Osteoblast (primary cell): ENCODE results near the gene KCNK13. TPM values are rescaled to one million over a fixed set of nuclear protein-coding genes. Genes with fewer than 3 reads are reported as not detected.
"Not testable (repeated sequence)": the region's sequence is repeated elsewhere in the genome, so short reads cannot be mapped to it uniquely, and the experiment has no call there.

Experiments used
- DNase-seq: peaks from one replicate; pipeline ENCODE4 v3.0.0; 2011; ENCODE audit warnings: low spot score, mixed read lengths; ENCODE audit not compliant: insufficient read length; ENCODE audit errors: missing footprints
- H2AFZ ChIP-seq: 2 replicates; pipeline ENCODE4 v1.6.0; 2011; ENCODE audit warnings: mild to moderate bottlenecking, low read length
- H3K27ac ChIP-seq: 2 replicates; pipeline ENCODE4 v1.5.1; 2011; ENCODE audit warnings: mild to moderate bottlenecking, low read depth, low read length, moderate library complexity
- H3K27me3 ChIP-seq: 2 replicates; pipeline ENCODE4 v1.6.0; 2012; ENCODE audit warnings: mild to moderate bottlenecking, control low read depth, inconsistent platforms, low read length, moderate library complexity; ENCODE audit not compliant: insufficient read depth
- H3K36me3 ChIP-seq: 2 replicates; pipeline ENCODE4 v1.5.1; 2011; ENCODE audit warnings: mild to moderate bottlenecking, low read length, control low read depth, moderate library complexity; ENCODE audit not compliant: insufficient read depth
- H3K4me1 ChIP-seq: 2 replicates; pipeline ENCODE4 v1.5.1; 2011; ENCODE audit warnings: mild to moderate bottlenecking, low read length, control low read depth, moderate library complexity; ENCODE audit not compliant: insufficient read depth
- H3K4me2 ChIP-seq: 2 replicates; pipeline ENCODE4 v1.6.0; 2011; ENCODE audit warnings: mild to moderate bottlenecking, low read length; ENCODE audit not compliant: insufficient read depth
- H3K4me3 ChIP-seq: fragments of 200-600 bp; sonication (generic); 3 replicates; pipeline ENCODE4 v1.5.1; 2012; ENCODE audit warnings: mild to moderate bottlenecking, low read length, inconsistent platforms; ENCODE audit not compliant: insufficient read depth
- H3K79me2 ChIP-seq: 2 replicates; pipeline ENCODE4 v1.6.0; 2012; ENCODE audit warnings: mild to moderate bottlenecking, low read length, control low read depth, inconsistent platforms; ENCODE audit not compliant: insufficient read depth
- H3K9me3 ChIP-seq: 2 replicates; pipeline ENCODE4 v1.5.1; 2011; ENCODE audit warnings: low read depth, low read length, control low read depth
- H4K20me1 ChIP-seq: 2 replicates; pipeline ENCODE4 v1.6.0; 2012; ENCODE audit warnings: mild to moderate bottlenecking, low read length, control low read depth; ENCODE audit not compliant: insufficient read depth
- CTCF ChIP-seq: IDR thresholded peaks from 2 replicates; pipeline ENCODE4 v1.5.1; 2011; ENCODE audit warnings: mild to moderate bottlenecking, low read depth, low read length, moderate library complexity; ENCODE audit errors: extremely low read depth
- total RNA-seq: library from RNA; depleted of rRNA; stranded (reverse); fragments of >200 nt; gene quantifications from 2 replicates; pipeline ENCODE4 v1.2.3, GENCODE V29; 2012

KCNK13 gene
- total RNA-seq, 1 donor: not detected

- no peak for TF ChIP-seq CTCF
- H3K4me1 ChIP-seq: no peaks in the 10 kb centered on the region
Measured at GRCh38 chr14:90201344-90201743, 139.6 kb downstream of the KCNK13 start.

GRCh38 chr14:90204516-90204915 lies 142.7 kb downstream of the KCNK13 start:
- Histone ChIP-seq H3K4me1 (no peaks in the 10 kb centered on the region), H2AFZ (no peak overlapping the region), H3K4me2 (no peak overlapping the region), H3K4me3 (no peak overlapping the region), H3K36me3 (no peaks in the 10 kb centered on the region), H3K79me2 (no peaks in the 10 kb centered on the region), H3K27ac (no peak overlapping the region), H3K27me3 (no peaks in the 10 kb centered on the region), H3K9me3 (no peaks in the 10 kb centered on the region), H4K20me1 (no peaks in the 10 kb centered on the region)
- DNase-seq: no peak
- no peak for TF ChIP-seq CTCF

More at GRCh38 chr14:90201344-90201743, 139.6 kb downstream of the KCNK13 start:
- no peak for DNase-seq
- Histone ChIP-seq H3K27me3 (peaks cover 12% of the 10 kb centered on the region), H3K9me3 (no peaks in the 10 kb centered on the region), H4K20me1 (no peaks in the 10 kb centered on the region), H3K27ac (no peak overlapping the region), H3K4me3 (no peak overlapping the region), H3K36me3 (no peaks in the 10 kb centered on the region), H3K79me2 (no peaks in the 10 kb centered on the region), H3K4me2 (no peak overlapping the region), H2AFZ (no peak overlapping the region)

GRCh38 chr14:90213099-90213748 lies 151.4 kb downstream of the KCNK13 start:
- no peak for TF ChIP-seq CTCF
- Histone ChIP-seq H3K36me3 (no peaks in the 10 kb centered on the region), H3K4me2 (no peak overlapping the region), H3K9me3 (no peaks in the 10 kb centered on the region), H3K4me1 (no peaks in the 10 kb centered on the region), H3K79me2 (no peaks in the 10 kb centered on the region), H3K4me3 (no peak overlapping the region), H2AFZ (no peak overlapping the region), H4K20me1 (no peaks in the 10 kb centered on the region), H3K27me3 (peaks cover 3% of the 10 kb centered on the region), H3K27ac (no peak overlapping the region)
- no peak for DNase-seq

- no peak overlapping the region for H3K27ac ChIP-seq
- no peak overlapping the region for H3K4me3 ChIP-seq
- no peak overlapping the region for H2AFZ ChIP-seq
- H3K4me1 ChIP-seq: no peaks in the 10 kb centered on the region
- H3K36me3 ChIP-seq: no peaks in the 10 kb centered on the region
- H3K27me3 ChIP-seq: no peaks in the 10 kb centered on the region
- no peaks in the 10 kb centered on the region for H4K20me1 ChIP-seq
- DNase-seq: no peak
- H3K9me3 ChIP-seq: no peaks in the 10 kb centered on the region
- TF ChIP-seq CTCF: no peak
- H3K4me2 ChIP-seq: no peak overlapping the region
- no peaks in the 10 kb centered on the region for H3K79me2 ChIP-seq
Measured at GRCh38 chr14:90228478-90228877, 166.7 kb downstream of the KCNK13 start.

- H3K79me2 ChIP-seq, DNase-seq, H3K9me3 ChIP-seq, H3K4me1 ChIP-seq, H3K27me3 ChIP-seq, H4K20me1 ChIP-seq, H3K27ac ChIP-seq, H3K4me3 ChIP-seq, H2AFZ ChIP-seq, H3K4me2 ChIP-seq, H3K36me3 ChIP-seq: not testable (repeated sequence)
Measured at GRCh38 chr14:90229942-90230341, 168.1 kb downstream of the KCNK13 start.
